GM10248 (cell line): ENCODE measurements around the gene NRG4.
"Not testable (repeated sequence)": the region's sequence is repeated elsewhere in the genome, so short reads cannot be mapped to it uniquely, and the experiment has no call there.

Experiments
- CTCF ChIA-PET: fragments of 300-600 bp; sonication (Branson Sonifier 250); formaldehyde crosslinking; extraction: SDS; loops from one replicate; lab custom pipeline; 2021; ENCODE audit warnings: antibody characterized with exemption; lab: Yijun Ruan, JAX
- POLR2A ChIA-PET: fragments of 350-650 bp; sonication (Branson Sonifier 250); formaldehyde crosslinking; extraction: SDS; loops from one replicate; lab custom pipeline; 2020; ENCODE audit warnings: antibody characterized with exemption; lab: Yijun Ruan, JAX
- DNase-seq: peaks from one replicate; pipeline ENCODE4 v3.0.0; 2012; ENCODE audit errors: extremely low spot score
- CTCF ChIP-seq: IDR thresholded peaks from 2 replicates; pipeline ENCODE4 v1.5.1; 2012; ENCODE audit warnings: mild to moderate bottlenecking, low read depth; ENCODE audit errors: extremely low read depth, missing control alignments, control extremely low read depth

Gene NRG4

GRCh38 chr15:75981149-75981815, 30.9 kb downstream of the NRG4 start:
- no peak for TF ChIP-seq CTCF
- POLR2A ChIA-PET: no interaction called here
- CTCF ChIA-PET: interaction anchor here (1.4 kb wide), 1 partner anchor 26 kb away, joined by 4 read pairs; no protein-coding TSS in a partner anchor
- no peak for DNase-seq

- not testable (repeated sequence) for DNase-seq
- CTCF ChIA-PET: interaction anchor here (1.7 kb wide), 1 partner anchor 12 kb away, joined by 3 read pairs; no protein-coding TSS in a partner anchor
These were observed 35.5 kb downstream of the NRG4 start for GRCh38 chr15:75976766-75977165.

GRCh38 chr15:75966073-75966472, 46.2 kb downstream of the NRG4 start:
- POLR2A ChIA-PET: no interaction called here
- TF ChIP-seq CTCF: no peak
- CTCF ChIA-PET: interaction anchor here (1.5 kb wide), 1 partner anchor 12 kb away, joined by 3 read pairs; no protein-coding TSS in a partner anchor
- no peak for DNase-seq

More at GRCh38 chr15:75976766-75977165, 35.5 kb downstream of the NRG4 start:
- POLR2A ChIA-PET: not testable (repeated sequence)

- ChIA-PET POLR2A (no interaction called here), CTCF (no interaction called here)
- TF ChIP-seq CTCF: no peak
- DNase-seq: no peak
These were observed 50.9 kb downstream of the NRG4 start for GRCh38 chr15:75961331-75961730.

GRCh38 chr15:75955720-75956119, 56.5 kb downstream of the NRG4 start:
- CTCF ChIA-PET: interaction anchor here (1.5 kb wide), 1 partner anchor 9 kb away, joined by 3 read pairs; no protein-coding TSS in a partner anchor
- TF ChIP-seq CTCF: no peak

GRCh38 chr15:75952525-75952924, 59.7 kb downstream of the NRG4 start:
- ChIA-PET POLR2A (no interaction called here), CTCF (interaction anchor here (1.0 kb wide), 1 partner anchor 29 kb away, joined by 3 read pairs; no protein-coding TSS in a partner anchor)
- DNase-seq: no peak
- TF ChIP-seq CTCF: no peak

More at GRCh38 chr15:75955720-75956119, 56.5 kb downstream of the NRG4 start:
- DNase-seq: no peak
- POLR2A ChIA-PET: no interaction called here

GRCh38 chr15:75948761-75949296, 63.4 kb downstream of the NRG4 start:
- DNase-seq: no peak
- no peak for TF ChIP-seq CTCF
- POLR2A ChIA-PET: no interaction called here
- CTCF ChIA-PET: interaction anchor here (1.0 kb wide), 1 partner anchor 18 kb away, joined by 3 read pairs; no protein-coding TSS in a partner anchor
